NT2/D1 (cell line): ENCODE results near the gene REEP3.

Source experiments
- YY1 ChIP-seq: IDR thresholded peaks from 2 replicates; pipeline ENCODE4 v1.6.1; 2011; ENCODE audit not compliant: insufficient read length, insufficient read depth
- ZNF274 ChIP-seq: IDR thresholded peaks from 2 replicates; pipeline ENCODE4 v1.6.1; 2011; ENCODE audit warnings: mild to moderate bottlenecking, low read depth, low read length

GRCh38 chr10:63634488-63635065 is 113.4 kb downstream of the REEP3 start:
- TF ChIP-seq YY1 (no peak), ZNF274 (no peak)
